Stimulated activated CD4-positive, alpha-beta T cell treated with anti-CD3 and anti-CD28 coated beads, Interleukin-12 subunit alpha, Interleukin-12 subunit beta, amount 100 ng/mL, for 24 hours (primary cell): ENCODE data around the gene POLR3H.
"Not testable (repeated sequence)": the region's sequence is repeated elsewhere in the genome, so short reads cannot be mapped to it uniquely, and the experiment has no call there.

Experiments used
- DNase-seq, 2 experiments: peaks; one replicate each; pipeline ENCODE4 v3.0.0-alpha.2; 2020; ENCODE audit warnings: low read depth in 2 of 2

Gene POLR3H

GRCh38 chr22:41543854-41544670 is at the start of gene POLR3H:
Gene POLR3H (minus strand): TSS chr22:41544470. CDS start chr22:41544101, 369 bp downstream.
- DNase-seq: peak; percentile 91 to 98

GRCh38 chr22:41593336-41593960 is 49.2 kb upstream of the POLR3H start:
- DNase-seq: not testable (repeated sequence)

- DNase-seq: peak; percentile 100
Measured at GRCh38 chr22:41589391-41590241, 45.3 kb upstream of the POLR3H start, which contains the start of gene PMM1. Gene PMM1 (minus strand): TSS chr22:41589840. CDS start chr22:41589805, 35 bp downstream.

GRCh38 chr22:41587347-41587723 is 43.1 kb upstream of the POLR3H start:
- no peak for DNase-seq

GRCh38 chr22:41585898-41586297 is 41.6 kb upstream of the POLR3H start:
- DNase-seq: no peak

DNA sequence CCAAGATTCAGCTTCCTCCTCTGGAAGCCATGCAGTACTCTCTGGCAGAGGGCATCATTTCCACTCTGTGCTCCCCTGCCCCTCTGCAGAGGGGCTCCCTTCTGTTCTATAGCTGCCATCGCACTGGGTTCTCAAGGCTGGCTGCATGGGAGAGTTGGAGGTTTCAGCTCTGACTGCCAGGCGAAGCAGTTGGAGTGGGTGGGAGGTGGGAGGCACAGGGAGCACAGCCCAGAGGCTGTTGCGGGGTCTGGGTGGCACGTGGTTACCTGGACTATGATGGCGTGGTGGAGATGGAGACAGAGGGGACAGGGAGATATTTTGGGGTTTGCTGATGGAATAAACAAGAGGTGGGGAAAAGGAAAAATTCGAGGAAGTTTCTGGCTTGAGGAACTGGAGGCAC is 40.6 kb upstream of the POLR3H start:
- DNase-seq: no peak

GRCh38 chr22:41582694-41583093 is 38.4 kb upstream of the POLR3H start:
- DNase-seq: no peak

DNA sequence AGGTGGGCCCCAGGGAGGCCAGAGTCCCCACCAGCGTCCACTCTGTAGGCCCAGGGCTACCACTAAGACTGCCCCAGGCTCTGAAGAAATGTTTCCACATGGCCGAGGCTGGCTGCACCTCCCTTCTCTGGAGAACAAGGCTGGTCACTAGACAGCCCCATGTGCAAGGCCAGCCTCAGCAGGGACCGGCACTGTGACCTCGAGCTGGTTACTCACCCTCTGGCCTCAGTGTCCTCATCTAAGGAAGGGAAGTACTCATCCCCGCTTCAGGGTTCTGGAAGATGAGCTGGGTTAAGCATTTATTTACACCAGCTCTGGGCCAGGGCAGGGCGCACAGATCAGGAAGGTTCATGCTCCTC is 35.7 kb upstream of the POLR3H start:
- no peak for DNase-seq

DNA sequence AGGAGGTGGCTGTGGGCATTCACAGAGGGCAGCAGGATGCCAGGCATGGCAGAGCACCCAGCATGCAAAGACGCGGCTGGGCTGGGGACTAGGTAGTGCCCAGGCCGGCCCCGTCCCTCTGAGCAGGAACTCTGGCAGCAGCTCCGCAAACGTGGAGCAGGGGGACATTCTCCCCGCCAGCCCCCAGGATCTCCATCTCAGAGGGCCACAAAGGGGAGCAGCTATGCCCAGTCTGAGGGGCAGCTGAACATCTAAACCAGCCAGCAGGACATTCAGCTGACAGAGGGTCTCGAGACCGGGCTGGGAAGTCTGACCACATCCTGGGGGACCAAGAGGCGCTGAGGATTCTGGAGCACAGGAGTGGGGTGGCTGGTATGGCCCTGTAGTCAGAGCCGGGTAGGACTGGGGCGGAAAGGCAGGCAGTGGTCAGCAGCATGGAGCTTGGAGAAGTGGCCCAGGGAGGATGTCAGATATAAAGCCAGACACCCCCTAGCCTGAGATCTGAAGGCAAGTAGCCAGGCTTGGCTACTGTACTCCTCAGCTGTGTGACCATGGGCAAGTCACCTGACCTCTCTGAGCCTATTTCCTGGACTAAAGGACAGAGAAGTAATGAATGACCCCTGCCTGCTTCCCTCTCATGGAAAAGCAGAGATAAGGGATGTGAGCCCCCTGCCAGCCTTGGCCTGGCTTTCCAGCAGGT is 35.2 kb upstream of the POLR3H start:
- DNase-seq: no peak

DNA sequence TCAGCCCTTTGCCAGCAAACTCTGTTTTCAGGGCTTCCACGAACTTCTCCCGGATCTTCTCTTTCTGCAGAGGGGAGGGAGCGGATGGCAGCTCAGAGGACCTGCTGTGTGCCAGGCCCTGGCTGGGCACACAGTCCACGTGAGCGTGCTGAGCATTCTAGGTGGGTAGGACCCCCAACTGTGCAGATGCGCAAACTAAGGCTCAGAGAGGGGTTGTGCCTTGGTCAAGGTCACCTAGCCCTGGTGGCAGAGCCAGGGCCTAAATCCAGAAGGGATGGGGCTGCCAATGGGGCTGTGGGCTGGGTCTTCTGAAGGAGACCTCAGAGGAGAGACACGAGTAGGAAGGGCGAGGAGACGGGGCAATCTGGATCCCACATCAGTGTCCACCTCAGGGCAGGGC is 34.5 kb upstream of the POLR3H start:
- no peak for DNase-seq

GRCh38 chr22:41578114-41578513 is 33.8 kb upstream of the POLR3H start:
- DNase-seq: no peak

DNA sequence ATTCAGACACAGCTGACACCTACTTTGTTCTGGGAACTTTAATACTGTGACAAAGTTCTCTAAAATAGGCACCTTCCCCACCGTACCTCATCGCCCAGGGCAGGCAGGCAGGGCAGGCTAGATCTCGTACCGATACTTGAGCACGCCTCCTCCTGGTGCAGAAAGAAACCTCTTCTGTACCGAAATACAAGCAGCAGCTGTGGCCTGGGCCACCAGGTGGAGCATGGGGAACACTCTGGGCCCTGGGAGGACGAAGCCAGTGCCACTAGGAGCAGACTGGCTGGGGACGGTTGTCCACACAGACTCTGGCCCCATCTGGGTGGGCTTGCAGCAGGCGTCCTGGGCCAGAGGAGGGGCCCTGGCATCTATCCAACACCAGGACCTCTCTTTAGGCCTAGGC is 32.6 kb upstream of the POLR3H start:
- DNase-seq: no peak

DNA sequence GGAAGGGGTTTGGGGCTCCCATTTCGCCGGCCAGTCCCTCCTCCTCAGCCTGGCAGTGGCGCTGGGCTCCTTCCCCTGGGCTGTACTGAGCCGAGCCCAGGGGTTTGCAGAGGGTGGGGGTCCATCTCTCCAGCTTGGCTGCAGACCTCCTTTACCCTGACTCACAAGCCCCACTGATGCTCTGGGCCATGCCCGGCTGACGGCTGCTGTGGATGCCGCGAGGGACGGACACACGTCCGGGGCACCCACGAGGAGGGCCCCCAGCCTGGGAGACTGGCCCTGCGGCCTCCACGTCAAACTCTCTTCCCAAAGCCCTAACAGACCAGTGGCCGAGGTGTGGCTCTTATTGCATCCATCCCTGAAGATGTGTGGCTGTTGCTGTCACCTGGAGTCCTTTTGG is 31.3 kb upstream of the POLR3H start:
- DNase-seq: no peak

DNA sequence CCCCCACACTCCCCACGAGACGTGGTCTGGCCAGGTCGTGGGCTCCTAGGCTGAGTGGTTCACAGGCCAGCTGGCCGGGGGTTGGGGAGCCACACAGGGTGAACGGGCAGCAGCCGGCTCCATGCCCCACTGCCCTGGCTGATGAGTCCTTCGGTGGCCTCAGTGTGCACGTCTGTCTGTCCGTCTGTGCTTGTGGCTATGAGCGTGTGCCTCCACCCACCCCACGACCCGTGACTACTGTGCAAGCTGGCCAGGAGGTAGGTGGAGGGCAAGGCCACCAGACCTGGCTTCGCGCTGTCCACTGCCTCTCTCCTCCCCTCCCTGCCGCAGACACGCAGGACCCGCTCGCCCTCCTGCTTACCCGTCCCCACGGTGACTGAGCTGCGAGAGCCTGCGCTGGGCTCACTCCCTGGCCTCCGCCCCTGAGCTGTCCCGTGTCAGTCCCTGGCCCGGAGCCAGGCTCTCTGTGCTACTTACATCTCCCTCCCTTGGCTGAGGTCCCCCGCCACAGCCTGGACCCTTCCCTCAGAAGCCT is 30.6 kb upstream of the POLR3H start:
- no peak for DNase-seq

- no peak for DNase-seq
Measured at GRCh38 chr22:41573677-41574076, 29.4 kb upstream of the POLR3H start.

DNA sequence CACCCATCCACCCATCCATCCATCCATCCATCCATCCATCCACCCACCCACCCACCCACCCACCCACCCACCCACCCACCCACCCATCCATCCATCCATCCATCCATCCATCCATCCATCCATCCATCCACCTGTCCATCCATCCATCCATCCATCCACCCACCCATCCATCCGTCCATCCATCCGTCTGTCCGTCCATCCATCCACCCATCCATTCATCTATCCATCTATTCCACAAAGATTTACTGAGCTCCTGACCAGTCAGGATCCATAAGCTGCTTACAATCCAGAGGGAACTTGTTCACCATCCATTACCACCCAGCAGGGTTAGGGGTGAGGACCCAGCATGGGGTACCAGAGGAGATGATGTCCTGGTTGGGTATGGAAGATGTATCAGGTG is 28.0 kb upstream of the POLR3H start:
- DNase-seq: not testable (repeated sequence)

DNA sequence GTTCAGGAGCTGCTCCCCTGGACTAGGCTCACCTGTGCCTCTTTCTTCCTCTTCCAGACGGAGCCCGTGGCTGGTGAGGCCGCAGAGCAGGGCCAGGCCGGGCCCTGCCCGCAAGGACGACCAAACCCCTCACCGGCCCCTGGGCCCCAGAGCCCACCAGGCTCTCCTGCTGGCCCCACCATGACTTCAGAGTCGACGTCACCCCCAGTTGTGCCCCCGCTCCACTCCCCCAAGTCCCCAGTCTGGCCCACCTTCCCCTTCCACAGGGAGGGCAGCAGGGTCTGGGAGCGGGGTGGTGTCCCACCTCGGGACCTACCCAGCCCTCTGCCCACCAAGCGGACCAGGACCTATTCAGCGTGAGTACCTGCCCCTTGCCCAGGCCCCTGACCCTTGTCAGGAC is 27.5 kb upstream of the POLR3H start:
- no peak for DNase-seq

- DNase-seq: no peak
Measured at GRCh38 chr22:41570221-41570620, 26.0 kb upstream of the POLR3H start.

GRCh38 chr22:41568811-41569210 is 24.5 kb upstream of the POLR3H start:
- DNase-seq: no peak

DNA sequence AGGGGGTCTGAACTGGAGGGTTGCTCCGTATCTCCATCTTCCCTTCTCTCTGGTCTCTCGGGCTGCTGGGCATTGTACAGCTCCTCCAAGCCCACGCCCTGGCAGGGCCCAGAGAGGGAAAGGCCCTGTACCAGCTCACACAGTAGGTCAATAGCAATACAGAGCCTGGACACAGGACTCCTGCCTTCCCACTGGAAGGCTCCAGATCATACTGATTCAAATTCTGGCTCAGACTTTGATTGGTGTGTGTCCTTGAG is 23.2 kb upstream of the POLR3H start:
- DNase-seq: no peak

DNA sequence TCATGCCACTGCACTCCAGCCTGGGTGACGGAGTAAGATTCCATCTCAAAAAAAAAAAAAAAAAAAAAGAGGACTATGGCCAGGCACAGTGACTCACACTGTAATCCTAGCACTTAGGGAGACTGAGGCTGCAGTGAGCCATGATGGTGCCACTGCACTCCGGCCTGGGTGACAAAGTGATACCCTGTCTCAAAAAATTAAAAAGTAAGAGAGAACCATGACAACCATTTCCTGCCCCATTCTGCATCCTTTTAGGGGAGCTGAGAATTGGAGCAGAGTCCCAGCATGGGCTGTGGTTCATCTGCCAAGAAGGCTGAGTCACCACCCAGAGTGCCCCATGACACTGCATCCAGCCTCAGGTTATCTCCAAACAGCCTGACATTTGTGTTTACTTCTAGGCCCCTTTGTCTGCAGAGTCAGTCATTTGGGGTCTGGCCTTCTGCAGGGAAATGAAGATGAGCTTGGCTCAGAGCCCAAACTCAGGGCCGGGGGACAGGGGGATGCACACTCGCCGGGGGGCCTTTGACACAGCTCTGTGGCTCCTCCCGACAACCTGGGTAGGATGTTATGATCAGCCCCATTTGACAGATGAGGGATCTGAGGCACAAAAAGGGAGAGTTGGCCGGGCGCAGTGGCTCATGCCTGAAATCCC is 21.3 kb upstream of the POLR3H start:
- DNase-seq: no peak
